Stimulated activated CD4-positive, alpha-beta T cell treated with anti-CD3 and anti-CD28 coated beads, Interleukin-15, amount 100 ng/mL, for 24 hours (primary cell): ENCODE results near the gene NRDE2.
"Not testable (repeated sequence)": the region's sequence is repeated elsewhere in the genome, so short reads cannot be mapped to it uniquely, and the experiment has no call there.

Experiments
- DNase-seq: peaks from one replicate; pipeline ENCODE4 v3.0.0-alpha.2; 2020

Gene NRDE2

GRCh38 chr14:90341232-90341631, 9.5 kb upstream of the NRDE2 start:
- not testable (repeated sequence) for DNase-seq

GRCh38 chr14:90336985-90337384, 5.2 kb upstream of the NRDE2 start:
- no peak for DNase-seq

DNA sequence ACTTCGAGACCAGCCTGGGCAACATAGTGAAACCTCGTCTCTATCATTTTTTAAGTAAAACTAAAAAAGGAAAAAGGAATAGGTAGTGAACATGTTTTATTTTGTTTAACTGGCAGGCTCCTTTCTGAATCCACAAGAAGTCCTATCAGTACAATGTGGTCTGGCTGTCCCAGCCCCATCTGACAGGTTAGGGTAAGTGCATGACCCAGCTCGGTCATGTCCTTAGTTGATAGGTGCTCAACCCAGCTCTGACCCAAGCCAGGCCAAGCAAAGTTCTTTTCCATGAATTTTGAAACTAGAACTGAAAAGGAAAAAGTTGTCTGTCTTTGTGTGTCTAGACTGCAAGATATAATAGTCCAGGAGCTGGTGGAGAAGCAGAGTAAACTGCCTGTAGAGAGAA, 4.7 kb upstream of the NRDE2 start:
- no peak for DNase-seq

DNA sequence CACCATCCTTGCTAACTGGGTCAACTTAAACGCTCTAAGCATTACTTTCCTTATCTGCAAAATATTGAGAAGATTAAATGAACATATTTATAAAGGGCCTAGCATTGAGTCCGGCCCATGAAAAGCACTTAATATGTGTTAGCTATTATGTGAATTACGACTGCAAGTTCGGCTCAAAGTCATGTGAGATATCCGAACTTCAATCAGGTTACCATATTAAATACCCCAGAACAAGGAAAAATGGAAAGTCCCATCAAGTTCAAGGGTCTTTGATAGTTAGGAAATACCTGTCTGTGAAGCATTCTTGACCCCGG, 487 bp upstream of the NRDE2 start:
- no peak for DNase-seq

DNA sequence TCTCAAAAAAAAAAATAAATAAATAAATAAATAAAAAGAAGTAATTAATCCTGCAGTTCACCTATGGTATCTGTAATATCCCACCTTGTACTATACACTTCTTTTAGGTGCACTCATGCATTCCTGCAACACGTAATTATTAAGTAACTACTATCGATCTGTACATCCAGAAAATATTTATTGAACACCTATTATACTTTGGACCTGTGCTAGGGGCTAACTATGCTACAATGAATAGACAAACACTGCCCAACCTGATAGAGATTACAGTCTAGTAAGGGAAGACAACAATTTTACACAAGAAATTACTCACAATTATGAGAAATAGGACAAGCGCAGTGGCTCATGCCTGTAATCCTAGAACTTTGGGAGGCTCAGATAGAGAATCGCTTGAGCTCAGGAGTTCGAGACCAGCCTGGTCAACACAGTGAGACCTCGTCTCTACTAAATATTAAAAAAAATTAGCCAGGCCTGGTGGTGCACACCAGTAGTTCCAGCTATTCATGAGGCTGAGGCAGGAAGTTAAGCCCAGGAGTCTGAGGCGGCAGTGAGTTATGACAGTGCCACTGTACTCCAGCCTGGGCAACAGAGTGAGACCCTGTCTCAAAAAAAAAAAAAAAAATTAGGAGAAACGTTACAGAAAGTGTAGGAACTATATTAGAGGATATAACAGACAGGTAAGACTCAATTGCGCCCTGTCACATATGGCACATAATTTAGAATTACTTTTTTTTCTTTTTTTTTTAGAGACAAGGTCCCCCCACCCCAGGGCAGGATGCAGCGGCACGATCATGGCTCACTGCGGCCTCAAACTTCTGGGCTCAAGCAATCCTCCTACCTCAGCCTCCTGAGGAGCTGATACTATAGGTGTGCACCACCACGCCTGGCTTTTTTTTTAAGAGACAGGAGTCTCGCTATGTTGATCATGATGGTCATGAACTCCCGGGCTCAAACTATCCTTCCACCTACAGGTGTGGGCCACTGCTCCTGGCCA, 1.2 kb downstream of the NRDE2 start:
- no peak for DNase-seq

GRCh38 chr14:90321891-90322290, 9.8 kb downstream of the NRDE2 start:
- no peak for DNase-seq

DNA sequence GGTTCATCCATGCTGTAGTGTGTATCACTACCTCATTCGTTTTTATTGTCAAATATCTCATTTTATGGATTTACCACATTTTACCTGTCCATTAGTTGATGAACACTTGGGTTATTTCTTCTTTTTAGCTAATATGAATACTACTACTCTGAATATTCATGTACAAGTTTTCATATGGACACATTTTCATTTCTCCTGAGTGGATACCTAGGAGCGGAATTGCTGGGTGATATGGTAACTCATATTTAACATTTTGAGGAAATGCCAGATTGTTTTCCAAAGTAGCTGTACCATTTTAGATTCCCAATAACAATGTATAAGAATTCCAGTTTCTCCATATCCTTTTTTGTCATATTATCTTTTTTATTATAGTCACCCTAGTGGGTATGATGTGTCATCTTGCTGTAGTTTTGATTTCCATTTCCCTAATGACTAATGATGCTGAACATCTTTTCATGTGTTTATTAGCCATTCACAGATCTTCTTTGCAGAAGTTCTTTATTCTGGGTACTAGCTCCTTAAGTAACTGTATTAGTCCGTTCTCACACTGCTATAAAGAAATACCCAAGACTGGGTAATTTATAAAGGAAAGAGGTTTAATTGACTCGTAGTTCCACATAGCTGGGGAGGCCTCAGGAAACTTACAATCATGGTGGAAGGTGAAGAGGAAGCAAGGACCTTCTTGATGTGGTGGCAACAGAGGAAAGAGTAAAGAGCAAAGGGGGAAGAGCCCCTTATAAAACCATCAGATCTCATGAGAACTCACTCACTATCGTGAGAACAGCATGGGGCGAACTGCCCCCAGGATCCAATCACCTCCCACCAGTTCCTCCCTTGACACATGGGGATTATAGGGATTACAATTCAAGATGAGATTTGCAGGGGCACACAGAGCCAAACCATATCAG, 11.9 kb downstream of the NRDE2 start:
- no peak for DNase-seq

- no peak for DNase-seq
These were observed 12.6 kb downstream of the NRDE2 start for GRCh38 chr14:90319173-90319572.

DNA sequence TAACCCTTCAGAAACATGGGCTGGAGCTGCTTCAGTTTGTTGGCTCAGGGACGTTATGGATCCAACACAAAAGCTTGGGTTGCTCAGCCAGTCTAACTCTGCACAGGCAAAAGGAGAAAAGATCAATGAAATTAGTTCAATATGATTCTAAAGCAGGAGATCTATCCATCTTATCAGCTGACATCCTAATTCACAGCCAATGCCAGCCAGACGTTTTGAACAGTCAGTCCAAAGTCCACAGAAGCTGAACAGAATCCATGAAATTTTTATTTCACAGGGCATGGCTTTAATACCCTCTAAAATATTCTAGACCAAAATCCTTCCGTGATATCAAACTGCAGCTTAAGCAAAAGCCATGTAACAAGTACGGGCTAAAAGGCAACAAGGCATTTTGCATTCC, 13.7 kb downstream of the NRDE2 start:
- no peak for DNase-seq

- DNase-seq, result no peak
These were observed 14.5 kb downstream of the NRDE2 start for GRCh38 chr14:90317286-90317685.

DNA sequence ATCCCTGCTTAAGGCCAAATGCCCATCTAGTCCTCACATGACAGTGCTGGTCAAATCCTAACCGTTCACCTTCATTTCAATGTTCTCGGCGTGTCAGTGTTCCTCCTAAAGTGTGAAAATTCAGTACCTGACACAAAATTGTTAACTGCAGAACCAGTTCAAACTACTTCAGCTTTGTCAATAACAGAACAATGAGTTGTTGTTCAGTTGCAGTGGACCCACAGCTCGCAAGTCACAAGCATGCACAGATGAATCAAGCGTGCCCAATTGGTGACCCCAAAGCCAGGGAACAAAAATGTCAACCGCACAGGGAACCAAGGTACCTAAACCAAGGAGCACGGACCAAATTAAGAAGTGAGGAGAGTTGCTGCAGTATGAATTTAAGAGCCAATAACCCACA, 23.2 kb downstream of the NRDE2 start:
- no peak for DNase-seq

GRCh38 chr14:90305176-90305601, 26.6 kb downstream of the NRDE2 start:
- no peak for DNase-seq

DNA sequence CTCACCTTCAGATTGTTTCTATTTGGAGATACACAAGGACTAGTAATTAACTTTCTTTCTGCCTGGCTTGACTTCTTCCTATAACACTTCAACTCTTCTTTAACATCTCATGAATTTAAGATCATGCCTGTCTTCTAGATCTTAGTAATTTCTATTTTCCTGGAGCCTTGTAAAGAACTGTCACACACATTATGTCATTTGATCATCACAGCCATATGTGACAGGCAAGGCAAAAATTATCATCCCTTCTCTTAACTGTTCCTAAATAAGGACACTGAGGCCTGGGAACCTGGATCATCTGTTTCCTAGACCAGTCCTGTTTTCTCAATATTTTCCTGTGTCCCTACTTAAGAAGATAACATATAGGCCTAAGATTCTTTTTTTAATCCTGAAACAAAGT, 27.2 kb downstream of the NRDE2 start:
- DNase-seq, result no peak

GRCh38 chr14:90303473-90303872, 28.3 kb downstream of the NRDE2 start:
- DNase-seq, result no peak

DNA sequence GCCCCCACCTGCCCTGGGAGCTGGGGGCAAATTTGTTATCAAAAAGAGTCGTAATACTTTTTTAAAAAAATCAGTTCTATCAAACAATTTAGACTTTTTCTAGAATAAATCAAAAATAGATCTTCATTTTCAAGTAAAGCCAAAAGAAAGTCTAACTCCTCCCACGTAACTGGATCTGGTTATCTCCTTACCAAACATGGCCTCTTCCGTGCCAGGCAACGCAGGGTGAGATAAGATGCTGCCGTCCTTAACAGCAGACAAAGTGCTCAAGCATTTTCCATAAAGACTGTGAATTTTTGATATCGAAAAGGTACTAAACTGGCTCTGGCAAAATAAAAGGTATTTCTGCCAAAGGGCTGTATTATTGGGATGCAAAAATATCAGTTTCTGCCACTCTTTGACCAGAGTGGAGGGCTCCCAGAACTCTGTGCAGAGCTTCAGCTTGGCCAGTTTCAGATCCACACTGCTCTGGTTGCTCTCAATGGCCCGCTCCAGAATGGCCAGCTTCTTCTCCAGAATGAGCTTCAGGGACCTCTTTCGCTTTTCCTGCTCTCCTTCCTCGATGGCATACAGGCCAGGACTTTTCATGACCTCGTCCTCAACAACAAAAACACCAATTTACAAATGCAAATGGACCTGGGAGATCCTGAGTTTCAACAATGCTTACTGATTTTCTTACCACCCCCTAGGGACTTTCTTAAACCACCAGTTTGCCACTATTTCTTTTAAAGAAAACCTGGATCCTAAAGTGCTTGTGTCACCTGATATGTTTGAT, 29.0 kb downstream of the NRDE2 start:
- no peak for DNase-seq

- DNase-seq, result no peak
These were observed 30.1 kb downstream of the NRDE2 start for GRCh38 chr14:90301668-90302090.

GRCh38 chr14:90301122-90301521, 30.6 kb downstream of the NRDE2 start:
- no peak for DNase-seq

GRCh38 chr14:90300611-90301047, 31.1 kb downstream of the NRDE2 start:
- DNase-seq, result no peak

GRCh38 chr14:90299408-90299807, 32.3 kb downstream of the NRDE2 start:
- DNase-seq, result no peak

DNA sequence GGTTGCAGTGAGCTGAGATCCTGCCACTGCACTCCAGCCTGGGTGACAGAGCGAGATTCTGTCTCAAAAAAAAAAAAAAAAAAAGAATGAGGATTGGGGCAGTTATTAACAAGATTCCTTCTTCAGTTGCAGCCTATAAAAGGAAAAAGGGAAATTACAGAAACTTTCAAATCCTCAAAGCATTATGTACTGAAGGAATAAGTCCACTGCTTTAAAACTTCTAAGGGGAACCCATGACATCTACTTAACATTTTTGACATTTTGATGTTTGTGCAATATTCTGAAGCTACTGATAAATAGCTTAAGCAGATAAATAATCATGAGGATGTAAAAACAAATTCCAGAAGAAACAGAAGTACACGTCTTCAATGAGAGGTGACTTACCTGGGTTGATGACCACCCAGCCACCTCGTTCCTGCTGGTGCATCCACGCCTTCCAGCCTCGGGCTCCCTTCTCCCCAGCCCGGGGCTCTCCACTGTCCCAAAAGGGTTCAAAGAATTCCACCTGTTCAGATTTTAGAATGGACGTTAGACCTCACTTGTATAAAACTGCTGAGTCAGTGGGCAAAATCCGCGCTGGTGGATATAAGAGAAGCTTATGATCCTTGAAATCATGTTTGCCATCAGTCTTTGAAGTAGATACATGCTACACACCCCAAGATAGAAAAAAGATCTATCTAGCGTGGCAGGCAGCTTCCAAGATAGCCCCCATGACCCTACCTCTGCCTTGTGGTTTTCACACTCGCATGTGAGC, 33.7 kb downstream of the NRDE2 start:
- no peak for DNase-seq

GRCh38 chr14:90296641-90297040, 35.1 kb downstream of the NRDE2 start:
- DNase-seq, result no peak

- DNase-seq, result no peak
These were observed 35.7 kb downstream of the NRDE2 start for GRCh38 chr14:90295870-90296516.
